T-helper 1 cell (primary cell): ENCODE measurements around the gene NEB.

Experiments
- DNase-seq, 5 donors: peaks; one replicate each; pipeline ENCODE4 v3.0.0-alpha.2; 2012 to 2020

The NEB gene

GRCh38 chr2:151472966-151473365, 261.3 kb downstream of the NEB start:
- DNase-seq, result no peak

GRCh38 chr2:151470556-151470955, 263.7 kb downstream of the NEB start:
- DNase-seq, result no peak

GRCh38 chr2:151465771-151466170, 268.5 kb downstream of the NEB start:
- DNase-seq, result no peak

GRCh38 chr2:151459358-151459757, 274.9 kb downstream of the NEB start:
- DNase-seq, result no peak

- DNase-seq, result no peak
Measured at GRCh38 chr2:151439127-151439526, 295.1 kb downstream of the NEB start.

- no peak for DNase-seq
Measured at GRCh38 chr2:151438506-151438905, 295.8 kb downstream of the NEB start.

- DNase-seq, result peak in 1 of 5 donors; percentile 18
Measured at GRCh38 chr2:151437630-151438029, 296.6 kb downstream of the NEB start.
